GM23338 (cell line): ENCODE measurements around the gene RAD51B. TPM values are rescaled to one million over a fixed set of nuclear protein-coding genes. Genes with fewer than 3 reads are reported as not detected.
A peak's percentile ranks its signal among the peaks of the same experiment; 100 is the strongest.

Experiments
- ATAC-seq: fragments of 200-7000 bp; cut with Tn5 transposase; 3 replicates; pipeline ENCODE4 v1.9.1; 2020
- DNase-seq: peaks from one replicate; pipeline ENCODE4 v3.0.0-alpha.2; 2015; ENCODE audit warnings: low spot score
- H2AFZ ChIP-seq: fragments of 200-600 bp; sonication (generic); 2 replicates; pipeline ENCODE4 v1.8.0; 2016; ENCODE audit warnings: antibody characterized with exemption, mild to moderate bottlenecking, moderate library complexity
- H3F3A ChIP-seq: fragments of 200-600 bp; sonication (generic); replicated peaks from 2 replicates; pipeline ENCODE4 v1.8.0; 2017; ENCODE audit warnings: antibody characterized with exemption, mixed run types, low read depth
- H3K27ac ChIP-seq: fragments of 200-600 bp; sonication (generic); 2 replicates; pipeline ENCODE4 v1.6.1; 2016; ENCODE audit warnings: low read depth
- H3K27me3 ChIP-seq: fragments of 200-600 bp; sonication (generic); 2 replicates; pipeline ENCODE4 v1.8.0; 2016; ENCODE audit warnings: mild to moderate bottlenecking, mixed run types, moderate library complexity; ENCODE audit not compliant: insufficient read depth
- H3K36me3 ChIP-seq: fragments of 200-600 bp; sonication (generic); 2 replicates; pipeline ENCODE4 v1.8.0; 2016; ENCODE audit warnings: mild to moderate bottlenecking; ENCODE audit not compliant: insufficient read depth
- H3K4me1 ChIP-seq: fragments of 200-600 bp; sonication (generic); 2 replicates; pipeline ENCODE4 v1.8.0; 2016; ENCODE audit warnings: mild to moderate bottlenecking, moderate library complexity; ENCODE audit not compliant: insufficient read depth
- H3K4me2 ChIP-seq: fragments of 200-600 bp; sonication (generic); 2 replicates; pipeline ENCODE4 v1.7.1; 2017; ENCODE audit warnings: mixed run types
- H3K4me3 ChIP-seq: fragments of 200-600 bp; sonication (generic); 2 replicates; pipeline ENCODE4 v1.6.1; 2016; ENCODE audit warnings: mixed run types
- H3K79me2 ChIP-seq: fragments of 200-600 bp; sonication (generic); replicated peaks from 2 replicates; pipeline ENCODE4 v1.8.0; 2017; ENCODE audit warnings: mild to moderate bottlenecking; ENCODE audit not compliant: insufficient read depth
- H3K9me2 ChIP-seq: fragments of 200-600 bp; sonication (generic); 2 replicates; pipeline ENCODE4 v1.8.0; 2017; ENCODE audit not compliant: insufficient read depth
- H4K20me1 ChIP-seq: fragments of 200-600 bp; sonication (generic); replicated peaks from 2 replicates; pipeline ENCODE4 v1.8.0; 2017; ENCODE audit warnings: mild to moderate bottlenecking; ENCODE audit not compliant: insufficient read depth
- H3K27ac Mint-ChIP-seq: 2 replicates; pipeline ENCODE4 v1.8.0; 2020; ENCODE audit warnings: inconsistent platforms, mild to moderate bottlenecking, moderate library complexity, mixed read lengths
- H3K27me3 Mint-ChIP-seq: 3 replicates; pipeline ENCODE4 v1.8.0; 2022; ENCODE audit warnings: low read depth, mild to moderate bottlenecking, moderate library complexity, mixed read lengths, inconsistent platforms; ENCODE audit not compliant: insufficient read depth, poor library complexity
- H3K36me3 Mint-ChIP-seq: 3 replicates; pipeline ENCODE4 v1.8.0; 2021; ENCODE audit warnings: low read depth, mild to moderate bottlenecking, inconsistent platforms, moderate library complexity, mixed read lengths
- H3K4me1 Mint-ChIP-seq: 3 replicates; pipeline ENCODE4 v1.8.0; 2020; ENCODE audit warnings: mild to moderate bottlenecking, inconsistent platforms, mixed read lengths
- H3K4me3 Mint-ChIP-seq: 3 replicates; pipeline ENCODE4 v1.8.0; 2021; ENCODE audit warnings: moderate library complexity, mild to moderate bottlenecking, inconsistent platforms, mixed read lengths
- H3K9me3 Mint-ChIP-seq: 3 replicates; pipeline ENCODE4 v1.8.0; 2020; ENCODE audit warnings: moderate library complexity, mild to moderate bottlenecking, inconsistent platforms, mixed read lengths
- CREB1 ChIP-seq: fragments of 250-450 bp; sonication (Bioruptor Pico); IDR thresholded peaks from 2 replicates; pipeline ENCODE4 v1.5.0; 2020; ENCODE audit warnings: low read depth, mild to moderate bottlenecking, moderate library complexity
- CTCF ChIP-seq, 2 experiments: fragments of 200-600 bp in 1 of 2; sonication (generic) in 1 of 2; conservative IDR thresholded peaks; 2 replicates each; pipeline versions ENCODE4 v1.5.1 to v1.6.1; 2016 to 2017; ENCODE audit warnings: antibody characterized with exemption in 2 of 2, low read depth in 2 of 2, mild to moderate bottlenecking in 2 of 2, moderate library complexity in 1 of 2
- ETS1 ChIP-seq: IDR thresholded peaks from 2 replicates; pipeline ENCODE4 v1.6.1; 2016; ENCODE audit warnings: antibody characterized with exemption
- EZH2phosphoT487 ChIP-seq: fragments of 200-600 bp; sonication (generic); IDR thresholded peaks from one replicate; pipeline ENCODE4 v1.8.1; 2018; ENCODE audit warnings: antibody characterized with exemption; ENCODE audit not compliant: unreplicated experiment
- JUNB ChIP-seq: IDR thresholded peaks from one replicate; pipeline ENCODE4 v1.6.1; 2016; ENCODE audit warnings: antibody characterized with exemption; ENCODE audit not compliant: unreplicated experiment
- POLR2AphosphoS5 ChIP-seq: IDR thresholded peaks from 2 replicates; pipeline ENCODE4 v1.6.1; 2016; ENCODE audit warnings: antibody characterized with exemption, low read depth
- STAT1 ChIP-seq: IDR thresholded peaks from one replicate; pipeline ENCODE4 v1.6.1; 2016; ENCODE audit warnings: antibody characterized with exemption; ENCODE audit not compliant: unreplicated experiment
- ZNF114 ChIP-seq: fragments of 250-450 bp; sonication (Bioruptor Pico); IDR thresholded peaks from 2 replicates; pipeline ENCODE4 v1.5.0; 2020; ENCODE audit warnings: mild to moderate bottlenecking, moderate library complexity
- polyA plus RNA-seq: library from polyadenylated mRNA; unstranded; fragments of >200 nt; fragmentation: Nextera tagmentation; extraction: Ambion mirVana; gene quantifications from 2 replicates; pipeline ENCODE4 v1.2.1, GENCODE V29; 2016
- total RNA-seq: library from RNA; depleted of rRNA; stranded (reverse); fragments of >200 nt; shearing (Covaris generic); gene quantifications from 2 replicates; pipeline ENCODE4 v1.2.3, GENCODE V29; 2014
- TF ChIP-seq, protein P1 (sequence below): fragments of 250-450 bp; sonication (Bioruptor Pico); IDR thresholded peaks from 2 replicates; pipeline ENCODE4 v1.5.0; 2020; ENCODE audit warnings: mild to moderate bottlenecking, moderate library complexity

The RAD51B gene
- total and polyA plus RNA-seq, 2 experiments from 2014 or later: 15.7 to 29.1 TPM

DNA sequence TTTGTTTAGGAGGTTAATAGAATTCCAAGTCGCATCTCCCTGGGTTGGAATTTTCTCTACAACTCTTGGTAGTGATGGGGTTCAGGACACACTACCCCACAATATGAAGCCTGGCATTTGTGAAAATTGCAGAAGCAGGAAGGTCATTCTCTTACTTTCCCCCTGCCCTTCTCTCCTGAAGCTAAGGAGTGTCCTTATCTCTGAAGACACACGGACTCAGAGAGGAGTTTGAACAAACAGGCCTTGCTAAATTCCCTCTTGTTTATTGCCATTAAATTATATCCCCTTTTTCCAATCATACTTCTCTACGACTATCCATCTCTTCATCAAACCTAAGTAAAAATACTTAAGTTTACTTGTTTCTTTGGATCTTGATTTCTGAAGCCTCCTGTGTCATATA lies 443.0 kb downstream of the RAD51B start:
- Histone ChIP-seq H3K27ac (no peak overlapping the region), H3K4me2 (peak overlapping the region; percentile 54), H3K9me2 (peaks cover 6% of the 10 kb centered on the region; the same call in 1 of the 2 replicates), H3K36me3 (no peaks in the 10 kb centered on the region), H2AFZ (no peak overlapping the region), H3K4me3 (no peak overlapping the region), H3F3A (no peaks in the 10 kb centered on the region), H4K20me1 (no peaks in the 10 kb centered on the region), H3K79me2 (no peaks in the 10 kb centered on the region), H3K4me1 (peaks cover 48% of the 10 kb centered on the region), H3K27me3 (no peaks in the 10 kb centered on the region)
- no peaks in the 10 kb centered on the region for H3K36me3 Mint-ChIP-seq
- DNase-seq: no peak
- peak overlapping the region; percentile 2; the same call in 1 of the 3 replicates for H3K4me3 Mint-ChIP-seq
- no peaks in the 10 kb centered on the region for H3K9me3 Mint-ChIP-seq
- ATAC-seq: no peak
- H3K27me3 Mint-ChIP-seq: peaks cover 4% of the 10 kb centered on the region
- no peak for TF ChIP-seq JUNB
- TF ChIP-seq EZH2phosphoT487: no peak
- TF ChIP-seq, protein P1, sequence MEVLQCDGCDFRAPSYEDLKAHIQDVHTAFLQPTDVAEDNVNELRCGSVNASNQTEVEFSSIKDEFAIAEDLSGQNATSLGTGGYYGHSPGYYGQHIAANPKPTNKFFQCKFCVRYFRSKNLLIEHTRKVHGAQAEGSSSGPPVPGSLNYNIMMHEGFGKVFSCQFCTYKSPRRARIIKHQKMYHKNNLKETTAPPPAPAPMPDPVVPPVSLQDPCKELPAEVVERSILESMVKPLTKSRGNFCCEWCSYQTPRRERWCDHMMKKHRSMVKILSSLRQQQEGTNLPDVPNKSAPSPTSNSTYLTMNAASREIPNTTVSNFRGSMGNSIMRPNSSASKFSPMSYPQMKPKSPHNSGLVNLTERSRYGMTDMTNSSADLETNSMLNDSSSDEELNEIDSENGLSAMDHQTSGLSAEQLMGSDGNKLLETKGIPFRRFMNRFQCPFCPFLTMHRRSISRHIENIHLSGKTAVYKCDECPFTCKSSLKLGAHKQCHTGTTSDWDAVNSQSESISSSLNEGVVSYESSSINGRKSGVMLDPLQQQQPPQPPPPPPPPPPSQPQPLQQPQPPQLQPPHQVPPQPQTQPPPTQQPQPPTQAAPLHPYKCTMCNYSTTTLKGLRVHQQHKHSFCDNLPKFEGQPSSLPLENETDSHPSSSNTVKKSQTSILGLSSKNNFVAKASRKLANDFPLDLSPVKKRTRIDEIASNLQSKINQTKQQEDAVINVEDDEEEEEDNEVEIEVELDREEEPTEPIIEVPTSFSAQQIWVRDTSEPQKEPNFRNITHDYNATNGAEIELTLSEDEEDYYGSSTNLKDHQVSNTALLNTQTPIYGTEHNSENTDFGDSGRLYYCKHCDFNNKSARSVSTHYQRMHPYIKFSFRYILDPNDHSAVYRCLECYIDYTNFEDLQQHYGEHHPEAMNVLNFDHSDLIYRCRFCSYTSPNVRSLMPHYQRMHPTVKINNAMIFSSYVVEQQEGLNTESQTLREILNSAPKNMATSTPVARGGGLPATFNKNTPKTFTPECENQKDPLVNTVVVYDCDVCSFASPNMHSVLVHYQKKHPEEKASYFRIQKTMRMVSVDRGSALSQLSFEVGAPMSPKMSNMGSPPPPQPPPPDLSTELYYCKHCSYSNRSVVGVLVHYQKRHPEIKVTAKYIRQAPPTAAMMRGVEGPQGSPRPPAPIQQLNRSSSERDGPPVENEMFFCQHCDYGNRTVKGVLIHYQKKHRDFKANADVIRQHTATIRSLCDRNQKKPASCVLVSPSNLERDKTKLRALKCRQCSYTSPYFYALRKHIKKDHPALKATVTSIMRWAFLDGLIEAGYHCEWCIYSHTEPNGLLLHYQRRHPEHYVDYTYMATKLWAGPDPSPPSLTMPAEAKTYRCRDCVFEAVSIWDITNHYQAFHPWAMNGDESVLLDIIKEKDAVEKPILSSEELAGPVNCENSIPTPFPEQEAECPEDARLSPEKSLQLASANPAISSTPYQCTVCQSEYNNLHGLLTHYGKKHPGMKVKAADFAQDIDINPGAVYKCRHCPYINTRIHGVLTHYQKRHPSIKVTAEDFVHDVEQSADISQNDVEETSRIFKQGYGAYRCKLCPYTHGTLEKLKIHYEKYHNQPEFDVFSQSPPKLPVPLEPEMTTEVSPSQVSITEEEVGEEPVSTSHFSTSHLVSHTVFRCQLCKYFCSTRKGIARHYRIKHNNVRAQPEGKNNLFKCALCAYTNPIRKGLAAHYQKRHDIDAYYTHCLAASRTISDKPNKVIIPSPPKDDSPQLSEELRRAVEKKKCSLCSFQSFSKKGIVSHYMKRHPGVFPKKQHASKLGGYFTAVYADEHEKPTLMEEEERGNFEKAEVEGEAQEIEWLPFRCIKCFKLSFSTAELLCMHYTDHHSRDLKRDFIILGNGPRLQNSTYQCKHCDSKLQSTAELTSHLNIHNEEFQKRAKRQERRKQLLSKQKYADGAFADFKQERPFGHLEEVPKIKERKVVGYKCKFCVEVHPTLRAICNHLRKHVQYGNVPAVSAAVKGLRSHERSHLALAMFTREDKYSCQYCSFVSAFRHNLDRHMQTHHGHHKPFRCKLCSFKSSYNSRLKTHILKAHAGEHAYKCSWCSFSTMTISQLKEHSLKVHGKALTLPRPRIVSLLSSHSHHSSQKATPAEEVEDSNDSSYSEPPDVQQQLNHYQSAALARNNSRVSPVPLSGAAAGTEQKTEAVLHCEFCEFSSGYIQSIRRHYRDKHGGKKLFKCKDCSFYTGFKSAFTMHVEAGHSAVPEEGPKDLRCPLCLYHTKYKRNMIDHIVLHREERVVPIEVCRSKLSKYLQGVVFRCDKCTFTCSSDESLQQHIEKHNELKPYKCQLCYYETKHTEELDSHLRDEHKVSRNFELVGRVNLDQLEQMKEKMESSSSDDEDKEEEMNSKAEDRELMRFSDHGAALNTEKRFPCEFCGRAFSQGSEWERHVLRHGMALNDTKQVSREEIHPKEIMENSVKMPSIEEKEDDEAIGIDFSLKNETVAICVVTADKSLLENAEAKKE (CRISPR knock-in tag): no peak
- TF ChIP-seq STAT1: no peak
- TF ChIP-seq POLR2AphosphoS5: no peak
- TF ChIP-seq CREB1 (CRISPR knock-in tag): no peak
- no peak for TF ChIP-seq ETS1
- no peak for TF ChIP-seq ZNF114 (CRISPR knock-in tag)
- TF ChIP-seq CTCF (conservative IDR thresholded peaks at IDR 0.05; ENCODE audit: low read depth in 2 of 2): no peak
- no peak overlapping the region for H3K27ac Mint-ChIP-seq
- H3K4me1 Mint-ChIP-seq: peaks cover 59% of the 10 kb centered on the region
